HCEC 1CT (cell line): Measurements from ENCODE around the gene SAMD3.
"Not testable (repeated sequence)": the region's sequence is repeated elsewhere in the genome, so short reads cannot be mapped to it uniquely, and the experiment has no call there.

Source experiments
- DNase-seq: peaks from one replicate; pipeline ENCODE4 v3.0.0-alpha.2; 2017

Gene SAMD3

GRCh38 chr6:130170160-130170559 lies 52.6 kb downstream of the SAMD3 start:
- not testable (repeated sequence) for DNase-seq

DNA sequence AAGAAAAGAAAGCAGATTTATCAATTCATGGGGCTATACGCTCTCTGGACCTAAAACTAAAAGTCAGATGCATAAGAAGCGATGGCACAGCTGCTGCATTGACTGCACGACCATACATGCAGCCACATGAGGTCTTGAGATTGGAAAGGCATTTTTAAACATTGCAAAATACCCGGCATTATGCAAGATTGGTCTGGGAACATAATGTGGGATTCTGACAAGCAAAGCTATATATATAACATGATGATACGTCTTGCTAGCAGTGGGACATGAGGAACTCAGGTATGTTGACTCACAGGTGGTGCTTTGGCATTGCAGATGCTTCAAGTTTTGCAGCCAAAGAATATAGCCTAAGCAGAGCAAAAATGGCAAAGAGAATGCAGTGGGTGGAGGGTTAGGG lies 55.1 kb downstream of the SAMD3 start:
- peak; percentile 61 for DNase-seq

GRCh38 chr6:130164251-130164650 lies 58.5 kb downstream of the SAMD3 start:
- DNase-seq, result no peak

- no peak for DNase-seq
Observed at GRCh38 chr6:130163266-130163665, 59.5 kb downstream of the SAMD3 start.

DNA sequence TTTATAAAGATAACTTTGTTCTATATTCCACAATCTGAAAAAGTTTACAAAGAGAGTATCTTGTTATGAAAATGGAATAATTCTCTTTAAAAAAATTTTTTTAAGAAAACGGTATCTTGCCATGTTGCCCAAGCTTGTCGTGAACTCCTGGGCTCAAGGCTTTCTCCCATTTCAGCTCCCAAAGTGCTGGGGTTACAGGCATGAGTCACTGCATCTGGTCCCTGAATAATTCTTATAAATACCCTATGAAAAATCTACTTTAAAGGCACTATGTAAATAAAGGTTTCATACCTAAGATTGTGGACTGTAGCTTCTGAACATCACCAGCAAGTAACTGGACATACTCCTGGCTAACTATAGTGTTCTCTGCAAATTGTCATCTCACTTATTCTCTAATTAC lies 60.3 kb downstream of the SAMD3 start:
- DNase-seq, result peak; percentile 1

DNA sequence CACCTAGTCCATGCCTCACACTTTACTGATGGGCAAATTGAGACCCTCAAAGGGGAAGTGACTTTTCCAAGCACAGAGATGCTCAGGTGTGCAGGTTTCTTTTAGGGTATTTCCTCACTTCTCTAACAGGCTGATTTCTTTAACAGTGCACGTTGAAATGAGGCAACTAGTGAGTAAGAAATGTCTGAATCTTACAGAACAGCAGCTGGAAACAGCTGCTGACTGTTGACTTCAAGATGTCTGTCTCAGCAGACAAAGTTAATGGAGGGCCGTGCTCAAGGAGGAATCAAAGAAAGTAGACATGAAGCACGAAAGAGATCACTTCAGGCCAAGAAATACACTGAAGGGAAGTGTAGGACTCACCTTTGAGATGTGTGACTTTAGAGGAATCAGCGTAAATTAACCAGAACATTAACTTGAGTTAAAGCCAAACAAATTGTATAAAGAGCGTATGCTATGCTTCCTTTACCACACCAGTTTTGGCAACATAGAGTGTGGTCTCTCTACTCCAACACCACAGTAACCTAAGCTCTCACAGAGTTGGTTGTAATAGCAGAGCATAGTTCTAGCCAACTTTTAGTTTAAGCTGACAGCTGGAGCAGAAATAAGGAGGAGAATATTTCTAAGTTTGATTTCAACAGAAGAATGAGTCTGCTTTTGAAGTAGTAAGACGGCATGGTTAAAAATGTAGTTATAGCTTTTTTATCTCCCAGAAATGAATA lies 60.9 kb downstream of the SAMD3 start:
- DNase-seq, result peak; percentile 37

- no peak for DNase-seq
Observed at GRCh38 chr6:130159956-130160355, 62.8 kb downstream of the SAMD3 start.

- DNase-seq, result no peak
Observed at GRCh38 chr6:130158548-130158947, 64.2 kb downstream of the SAMD3 start.

GRCh38 chr6:130158056-130158455 lies 64.7 kb downstream of the SAMD3 start:
- no peak for DNase-seq

GRCh38 chr6:130156908-130157307 lies 65.8 kb downstream of the SAMD3 start:
- no peak for DNase-seq

- DNase-seq, result no peak
Observed at GRCh38 chr6:130152908-130153510, 69.7 kb downstream of the SAMD3 start.

DNA sequence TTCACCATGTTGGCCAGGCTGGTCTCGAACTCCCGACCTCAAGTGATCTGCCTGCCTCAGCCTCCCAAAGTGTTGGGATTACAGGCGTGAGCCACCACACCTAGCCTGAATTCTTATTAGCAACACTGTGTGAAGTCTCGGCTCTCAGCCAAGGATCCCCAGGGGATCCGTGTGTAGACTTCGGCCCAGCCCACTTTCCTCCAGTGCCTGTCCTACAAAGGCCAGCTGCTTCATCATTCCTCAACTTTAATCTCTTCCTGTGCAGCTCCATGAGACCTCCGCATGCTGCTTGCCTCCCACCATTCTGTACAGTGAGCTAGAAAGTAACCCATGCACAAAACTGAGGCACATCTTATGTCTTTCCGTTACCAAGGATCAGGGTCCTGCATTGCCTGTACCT lies 71.8 kb downstream of the SAMD3 start:
- DNase-seq, result no peak

- DNase-seq, result not testable (repeated sequence)
Observed at GRCh38 chr6:130149016-130149415, 73.7 kb downstream of the SAMD3 start.

DNA sequence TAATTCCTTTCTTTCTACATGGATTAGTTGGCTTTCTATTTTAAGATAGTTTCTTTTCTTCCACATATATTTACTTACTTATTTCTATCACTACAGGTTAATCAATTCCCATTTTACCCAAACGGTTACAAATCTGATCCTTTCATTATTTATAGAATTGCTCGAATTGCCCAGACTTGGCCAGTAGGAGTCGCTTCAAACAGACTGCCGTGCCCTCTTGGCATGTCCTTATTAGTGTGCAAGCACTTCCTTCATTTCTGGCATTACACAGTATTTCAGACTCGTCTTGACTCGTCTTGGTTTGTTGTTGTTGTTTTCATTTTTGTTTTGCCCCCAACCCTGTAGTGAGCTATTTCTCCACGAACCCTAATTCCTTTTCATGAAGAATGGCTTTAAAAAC lies 74.6 kb downstream of the SAMD3 start:
- no peak for DNase-seq

- DNase-seq, result no peak
Observed at GRCh38 chr6:130147111-130147510, 75.6 kb downstream of the SAMD3 start.

DNA sequence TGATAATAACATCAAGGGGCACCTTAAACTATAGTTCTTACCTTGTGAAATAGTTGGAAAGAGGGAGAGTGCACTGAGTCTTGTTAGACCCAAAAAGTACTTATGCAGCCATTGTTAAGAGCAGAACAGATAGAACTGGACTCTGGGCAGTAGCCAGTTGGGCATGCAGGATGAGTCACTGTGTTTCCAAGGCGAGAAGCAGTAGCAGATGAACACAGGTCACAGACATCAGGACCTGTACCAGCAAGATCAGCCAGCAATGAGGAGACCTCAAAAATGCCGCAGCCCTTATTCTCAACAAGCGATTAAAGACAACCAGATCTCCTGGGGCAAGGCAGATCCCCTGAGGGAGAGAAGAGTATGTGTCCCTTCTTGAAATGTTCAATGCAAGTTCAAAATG lies 79.0 kb downstream of the SAMD3 start:
- peak; percentile 12 for DNase-seq

DNA sequence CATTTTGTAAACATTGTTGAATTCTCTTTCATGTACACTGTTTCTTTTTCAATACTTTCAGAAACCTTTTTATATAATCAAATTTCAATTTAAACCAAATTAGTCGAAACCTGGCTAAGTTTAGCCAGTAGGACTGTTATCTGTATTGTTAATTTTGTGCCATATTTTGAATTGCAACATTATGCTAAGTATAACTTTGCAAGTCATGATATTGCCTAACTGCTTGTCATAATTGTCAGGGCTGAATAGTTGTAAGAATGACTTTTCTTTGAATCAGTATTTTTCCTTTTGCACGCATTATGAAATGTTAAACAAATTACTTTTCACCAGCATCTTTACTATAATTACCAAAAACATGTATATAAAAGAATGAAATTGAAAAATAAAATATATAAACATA lies 82.7 kb downstream of the SAMD3 start:
- DNase-seq, result peak; percentile 2

DNA sequence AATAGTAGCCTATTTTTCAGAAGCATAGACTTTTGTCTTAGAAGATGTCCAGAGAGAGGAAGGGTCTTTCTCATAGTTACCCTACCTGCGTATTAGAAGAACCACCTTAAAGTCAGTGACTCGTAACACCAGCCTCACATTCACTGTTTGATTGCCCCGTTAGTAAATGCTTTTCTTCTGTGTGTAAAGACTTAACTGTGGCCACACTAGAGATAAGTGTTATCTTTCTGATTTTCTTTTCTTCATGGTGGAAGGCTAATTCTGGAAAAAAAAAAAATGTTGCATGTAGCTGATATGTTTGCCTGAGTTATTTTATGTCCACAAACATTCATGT lies 83.9 kb downstream of the SAMD3 start:
- DNase-seq, result no peak

DNA sequence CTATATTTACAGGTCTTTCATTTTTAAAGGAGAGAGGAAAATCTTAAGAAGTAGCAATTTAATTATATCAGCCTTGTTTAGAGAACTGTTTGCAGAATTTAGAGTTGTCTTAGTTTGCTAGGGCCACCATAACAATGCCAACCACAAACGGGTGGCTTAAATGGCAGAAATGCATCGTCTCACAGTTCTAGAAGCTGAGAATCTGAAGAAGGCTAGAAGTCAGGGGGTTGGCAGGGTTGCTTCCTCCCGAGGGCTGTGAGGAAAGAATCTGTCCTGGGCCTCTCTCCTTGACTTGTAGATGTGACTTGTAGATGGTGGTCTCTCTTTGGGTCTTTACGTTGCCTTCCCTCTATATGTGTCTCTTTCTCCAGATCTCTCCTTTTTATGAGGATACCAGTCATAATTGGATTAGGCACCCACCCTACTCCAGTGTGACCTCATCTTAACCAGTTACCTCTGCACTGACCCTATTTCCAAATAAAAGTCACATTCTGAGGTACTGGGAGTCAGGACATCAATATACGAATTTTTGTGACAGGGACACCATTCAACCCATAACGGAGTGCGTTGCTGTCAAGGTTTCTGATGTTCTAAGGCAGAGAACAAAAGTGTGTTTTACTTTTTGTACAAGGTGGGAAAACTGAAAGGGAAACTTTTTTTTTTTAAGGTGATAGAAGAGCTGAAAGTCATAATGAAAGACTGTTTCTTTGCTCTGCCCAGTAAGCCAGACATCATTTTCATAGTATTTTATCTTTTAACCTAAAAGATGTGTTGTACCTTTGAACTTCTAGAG lies 84.4 kb downstream of the SAMD3 start:
- no peak for DNase-seq

DNA sequence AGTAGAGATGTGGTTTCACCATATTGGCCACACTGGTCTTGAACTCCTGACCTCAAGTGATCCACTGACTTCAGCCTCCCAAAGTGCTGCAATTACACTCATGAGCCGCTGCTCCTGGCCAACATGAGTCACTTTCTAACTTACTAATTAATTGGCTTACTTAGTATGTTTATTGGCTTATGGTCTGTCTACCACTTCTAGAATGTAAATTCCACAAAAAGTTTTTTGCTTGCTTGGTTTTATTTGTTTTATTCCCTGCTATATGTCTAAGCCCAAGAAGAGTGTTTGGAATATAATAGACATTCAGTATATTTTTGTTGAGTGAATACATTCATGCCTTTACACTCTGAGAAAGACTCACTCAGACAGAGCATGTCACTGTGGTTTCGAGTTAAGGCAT lies 86.0 kb downstream of the SAMD3 start:
- no peak for DNase-seq

DNA sequence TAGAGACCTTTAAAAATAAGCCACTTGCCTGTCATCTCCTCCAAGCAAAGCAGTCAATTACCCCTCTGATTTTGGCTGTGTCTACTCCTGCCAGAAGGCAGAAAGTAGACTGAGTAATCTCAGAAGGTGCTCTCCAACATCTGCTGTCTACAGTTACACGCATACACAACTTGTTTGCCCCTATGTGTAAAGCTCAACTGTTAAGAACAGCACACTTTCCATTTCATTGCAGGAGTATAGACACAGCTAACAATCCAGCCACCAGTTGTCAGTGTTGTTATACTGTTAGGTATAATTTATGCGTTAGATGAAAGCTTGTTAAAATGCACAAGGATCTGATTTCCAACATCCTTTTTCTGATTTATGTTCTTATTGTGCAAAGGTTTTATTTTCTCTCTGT lies 88.2 kb downstream of the SAMD3 start:
- DNase-seq, result no peak

GRCh38 chr6:130132286-130132701 lies 90.5 kb downstream of the SAMD3 start:
- no peak for DNase-seq

DNA sequence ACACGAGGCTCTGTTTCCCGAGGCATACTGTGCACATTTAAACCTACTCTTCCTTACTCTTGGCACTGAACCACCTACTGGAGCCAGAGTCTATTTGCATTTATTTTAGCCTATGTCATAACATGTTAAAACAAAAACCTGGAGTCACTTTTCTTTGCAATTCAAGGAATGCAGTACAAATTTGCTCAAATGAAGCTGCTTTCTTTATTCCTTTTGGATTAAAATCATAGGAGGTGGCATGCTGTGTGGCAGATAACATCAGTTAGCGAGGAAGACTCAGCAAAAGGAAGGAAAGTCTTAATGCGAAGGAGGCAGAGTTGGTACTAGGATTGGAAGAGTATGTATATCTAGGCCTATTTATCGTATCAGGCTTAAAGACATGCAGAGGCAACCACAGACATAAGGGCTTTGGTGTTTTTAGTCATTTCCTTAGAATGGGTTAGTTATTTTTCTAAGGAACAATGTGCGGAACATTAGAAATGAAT lies 92.9 kb downstream of the SAMD3 start:
- no peak for DNase-seq

DNA sequence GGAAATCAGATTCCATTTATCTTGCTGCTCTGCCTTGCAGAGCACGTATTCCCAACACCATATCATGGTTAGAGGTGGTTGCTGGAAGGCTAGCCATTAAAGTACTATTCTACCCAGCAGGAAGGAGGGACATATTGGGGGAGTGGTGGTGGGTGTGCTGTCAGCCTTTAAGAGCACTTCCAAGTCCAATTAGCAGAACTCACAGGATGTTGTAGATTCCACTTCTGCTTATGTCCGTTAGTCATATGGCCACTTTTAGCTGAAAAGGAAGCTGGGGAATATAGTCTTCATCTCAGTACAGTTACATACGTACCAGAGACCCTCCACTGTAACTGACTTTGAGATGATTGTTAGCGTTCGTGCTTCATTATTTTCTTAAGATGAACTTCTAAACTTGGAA lies 94.4 kb downstream of the SAMD3 start:
- no peak for DNase-seq
